Measurements from ENCODE around the gene DUSP9.
A peak's percentile ranks its signal among the peaks of the same experiment; 100 is the strongest.
"Not testable (repeated sequence)": the region's sequence is repeated elsewhere in the genome, so short reads cannot be mapped to it uniquely, and the experiment has no call there.

The DUSP9 gene

DNA sequence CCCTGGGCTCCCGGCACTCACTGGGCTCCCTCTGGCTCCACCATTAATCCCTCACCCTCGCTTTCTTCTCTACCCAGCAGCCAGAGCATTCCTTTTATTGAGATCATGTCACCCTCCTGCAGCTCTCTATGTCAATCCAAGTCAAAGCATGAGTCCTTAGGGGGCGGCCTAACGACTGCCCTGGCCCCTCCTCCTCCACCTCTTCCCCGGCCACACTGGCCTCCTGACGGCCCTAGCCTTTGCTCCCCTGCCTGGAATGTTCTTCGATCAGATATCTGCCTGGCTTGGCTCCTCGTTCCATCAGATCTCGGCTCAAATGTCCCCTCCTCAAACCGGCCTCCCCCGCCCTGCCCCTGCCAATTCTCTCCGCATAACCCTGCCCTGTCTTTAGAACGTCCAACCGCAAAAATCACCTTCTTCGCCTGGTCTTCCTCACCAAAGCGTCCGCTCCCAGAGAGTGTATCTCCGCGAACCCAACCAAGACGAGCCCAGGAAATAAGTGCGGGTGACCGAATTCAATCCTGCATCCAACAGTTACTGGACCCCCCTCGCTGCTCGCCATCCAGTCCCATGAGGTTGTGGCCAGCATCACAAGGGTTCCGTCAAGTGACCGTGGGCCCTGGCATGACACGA, 27.3 kb downstream of the DUSP9 start:
- DNase-seq = no peak

DNA sequence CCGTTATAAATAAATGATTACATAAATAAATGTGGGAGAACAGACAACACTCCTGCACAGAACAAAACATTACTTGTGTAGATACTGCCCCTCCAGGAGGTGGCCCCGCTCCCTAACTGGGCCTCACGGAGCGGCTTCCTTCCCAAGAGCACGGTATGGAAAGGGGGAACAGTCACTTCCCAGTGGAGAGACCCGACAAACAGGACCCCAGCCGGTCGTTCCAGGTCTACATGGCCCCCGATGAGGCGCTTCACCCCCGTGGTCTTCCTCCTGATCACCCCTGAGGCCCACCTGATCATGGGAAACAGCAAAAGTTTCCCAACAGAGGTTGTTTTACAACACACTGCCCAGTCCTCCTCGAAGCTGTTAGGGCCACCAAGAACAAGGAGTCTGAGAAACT, 34.2 kb downstream of the DUSP9 start:
- DNase-seq = no peak

DNA sequence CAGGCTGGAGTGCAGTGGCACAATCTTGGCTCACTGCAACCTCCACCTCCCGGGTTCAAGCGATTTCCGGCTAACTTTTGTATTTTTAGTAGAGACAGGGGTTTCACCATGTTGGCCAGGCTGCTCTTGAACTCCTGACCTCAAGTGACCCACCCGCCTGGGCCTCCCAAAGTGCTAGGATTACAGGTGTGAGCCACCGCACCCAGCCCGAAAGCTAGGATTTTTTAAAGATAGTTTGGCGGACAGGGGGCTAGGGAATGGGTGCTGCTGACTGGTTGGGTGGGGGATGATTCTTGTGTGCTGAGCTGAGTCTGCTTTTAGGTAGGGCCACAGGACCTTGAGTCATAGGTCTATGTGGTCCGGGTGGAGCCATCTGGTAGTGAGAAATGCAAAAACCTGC, 36.5 kb downstream of the DUSP9 start:
- not testable (repeated sequence) for DNase-seq

DNA sequence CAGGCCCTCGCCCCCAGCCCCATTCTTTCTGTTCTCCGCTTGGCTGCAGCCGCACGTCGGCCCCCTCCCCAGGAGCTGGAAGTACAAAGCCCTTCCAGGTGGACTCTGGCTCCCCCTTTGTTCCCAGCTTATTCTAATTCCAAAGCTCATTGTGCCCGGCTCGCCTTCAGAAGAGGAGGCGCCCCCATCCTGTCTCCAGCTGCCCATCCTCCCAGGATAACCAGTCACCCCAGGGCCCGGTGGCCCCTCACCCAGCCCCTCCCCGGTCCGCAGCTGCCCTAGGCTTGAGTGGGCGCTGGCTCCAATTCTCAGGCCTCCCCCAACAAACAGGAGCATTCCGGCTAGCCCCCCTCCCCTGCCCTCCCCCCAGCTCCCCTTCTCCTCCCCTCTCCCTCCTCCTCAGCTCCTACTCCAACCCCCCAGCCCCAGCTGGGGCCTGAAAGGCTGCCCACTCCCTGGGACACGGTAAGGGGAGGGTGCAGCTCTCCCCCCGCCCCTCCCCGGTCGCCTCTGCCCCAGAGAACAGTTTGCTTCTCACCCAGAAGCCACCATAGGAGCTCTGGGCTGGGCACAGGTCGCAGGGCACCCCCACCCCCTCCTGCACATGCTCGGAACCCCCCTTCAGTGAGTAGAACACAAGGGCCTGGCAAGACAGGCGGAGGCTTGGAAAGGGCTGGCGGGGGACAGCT, 37.6 kb downstream of the DUSP9 start:
- no peak for DNase-seq

DNA sequence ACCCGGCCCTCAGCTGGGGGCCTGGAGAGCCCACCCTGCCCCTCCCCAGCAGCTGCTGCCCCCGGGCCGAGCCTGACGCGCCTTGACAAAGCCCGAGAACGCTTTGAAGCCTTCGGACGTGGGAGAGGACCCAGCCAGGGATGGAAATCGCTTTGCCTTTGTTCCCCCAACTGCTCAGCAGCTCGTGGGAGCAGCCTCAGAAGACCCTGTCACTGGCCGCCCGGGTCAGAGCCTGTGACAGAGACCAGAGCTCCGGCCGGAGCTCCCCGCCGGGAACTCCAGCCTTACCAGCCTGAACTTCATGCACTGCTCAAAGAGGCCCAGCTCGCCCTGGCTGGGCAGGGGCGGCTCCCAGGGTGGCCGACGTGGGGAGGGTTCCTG, 38.1 kb downstream of the DUSP9 start:
- no peak for DNase-seq

DNA sequence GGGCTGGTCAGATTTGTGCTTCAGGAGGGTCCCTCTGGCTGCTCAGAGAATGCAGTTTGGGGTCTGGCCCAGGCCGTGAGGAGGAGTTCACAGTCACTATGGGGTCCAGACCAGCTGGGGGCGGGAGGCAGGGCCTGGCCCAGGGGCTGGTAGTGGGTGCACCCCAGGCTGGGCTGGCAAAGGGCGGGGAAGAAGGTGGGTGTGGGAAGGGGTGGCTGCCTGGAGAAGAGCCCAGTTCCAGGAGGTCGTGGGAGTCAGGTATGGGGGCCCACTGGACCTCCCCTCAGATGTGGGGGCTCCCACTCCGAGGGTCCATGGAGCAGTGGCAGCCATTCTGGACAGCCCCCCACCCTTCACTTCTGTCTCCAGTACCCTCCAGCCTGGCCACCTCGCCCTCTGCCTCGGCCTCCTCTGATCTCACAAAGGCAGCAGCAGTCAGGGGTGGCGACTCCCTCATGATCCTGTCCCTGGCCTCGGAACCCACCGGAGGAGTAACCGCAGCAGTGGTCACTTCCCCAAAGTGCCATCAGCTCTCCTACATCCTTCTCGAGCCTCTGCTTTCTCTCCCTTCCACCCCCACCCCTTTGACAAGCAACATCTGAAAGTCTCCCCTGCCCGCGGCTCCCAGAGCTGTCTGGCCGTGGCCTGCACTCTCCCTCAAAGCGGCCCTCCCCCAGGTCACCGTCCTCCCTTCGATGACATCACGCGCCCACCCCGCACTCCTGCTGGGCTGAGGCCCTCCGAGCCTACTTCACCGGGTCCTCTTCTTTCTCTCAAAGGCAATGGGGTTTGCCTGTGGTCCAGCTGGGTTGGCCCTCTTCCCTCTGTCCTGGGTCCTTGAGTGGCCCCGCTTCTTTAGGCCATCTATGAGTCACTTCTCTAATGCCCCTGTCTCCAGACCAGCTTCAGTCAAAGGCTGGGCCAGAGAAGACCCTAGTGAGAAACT, 39.0 kb downstream of the DUSP9 start:
- DNase-seq = no peak

DNA sequence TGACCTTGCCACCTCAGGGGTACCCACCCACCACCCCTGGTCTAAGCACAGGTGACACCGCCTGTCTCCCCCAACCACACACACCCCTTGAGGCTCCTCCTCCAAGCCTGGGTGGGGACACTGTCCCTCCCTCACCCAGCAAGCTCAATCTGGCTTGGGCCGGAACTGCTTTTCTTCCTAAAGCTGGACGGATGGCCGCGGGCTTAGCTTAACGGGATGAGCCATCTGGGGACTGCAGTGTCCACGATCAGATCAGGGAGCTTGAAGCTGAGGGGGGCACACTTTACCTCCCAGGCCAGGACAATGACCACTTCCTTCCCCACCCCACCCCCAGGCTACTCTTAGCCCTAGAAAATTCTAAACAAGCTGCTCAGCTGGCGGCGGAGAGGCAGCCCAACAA, 39.7 kb downstream of the DUSP9 start:
- DNase-seq = no peak

DNA sequence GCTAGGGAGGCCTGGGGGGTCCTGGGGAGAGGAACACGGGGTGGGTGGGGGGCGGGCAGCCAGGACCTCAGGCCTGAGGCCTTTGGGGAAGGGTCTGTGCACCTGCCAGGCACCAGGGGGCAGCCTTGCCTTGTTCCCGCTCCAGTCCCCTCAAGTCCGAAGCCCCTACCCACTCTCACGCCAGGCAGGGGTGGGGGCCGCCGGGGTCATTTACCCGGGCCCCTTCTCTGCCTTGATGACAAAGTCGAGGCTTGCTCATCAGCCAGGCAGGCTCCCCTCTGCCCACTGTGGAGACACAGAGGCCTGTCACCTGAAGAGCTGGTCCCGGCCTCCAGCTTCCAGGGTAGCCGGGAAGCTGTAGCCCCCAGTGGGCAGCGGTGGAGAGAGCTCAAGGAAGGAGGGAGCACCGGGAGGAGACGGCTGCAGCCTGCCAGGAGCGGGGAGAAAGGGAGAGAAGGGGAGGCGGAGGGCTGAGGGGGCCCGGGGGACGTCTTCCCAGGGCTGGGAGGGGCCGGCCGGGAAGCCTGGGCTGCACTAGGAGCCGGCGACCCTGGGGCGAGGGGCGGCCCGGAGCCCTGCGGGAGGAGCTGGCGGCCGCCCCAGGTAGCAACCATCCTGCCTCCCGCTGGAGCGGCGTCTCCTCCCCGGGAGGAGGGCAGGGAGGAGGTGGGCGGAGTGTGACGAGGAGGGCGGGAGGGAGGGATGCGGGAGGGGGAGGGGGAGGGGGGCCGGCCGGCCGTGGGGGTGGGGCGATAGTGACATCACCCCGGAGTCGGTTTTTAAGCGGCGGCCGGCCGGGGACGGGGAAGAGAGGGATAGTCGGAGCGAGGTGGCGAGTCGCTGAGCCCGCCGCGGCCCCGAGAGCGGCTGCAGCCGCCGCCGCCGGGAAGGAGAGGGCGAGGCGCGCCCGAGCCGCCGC, 40.4 kb downstream of the DUSP9 start, which contains the start of gene SLC6A8:
SLC6A8 (plus strand) TSS at position 806 of the 919 bp plus-strand sequence. CDS start 649 bp downstream, outside the sequence.
- DNase-seq = peak; percentile 45

DNA sequence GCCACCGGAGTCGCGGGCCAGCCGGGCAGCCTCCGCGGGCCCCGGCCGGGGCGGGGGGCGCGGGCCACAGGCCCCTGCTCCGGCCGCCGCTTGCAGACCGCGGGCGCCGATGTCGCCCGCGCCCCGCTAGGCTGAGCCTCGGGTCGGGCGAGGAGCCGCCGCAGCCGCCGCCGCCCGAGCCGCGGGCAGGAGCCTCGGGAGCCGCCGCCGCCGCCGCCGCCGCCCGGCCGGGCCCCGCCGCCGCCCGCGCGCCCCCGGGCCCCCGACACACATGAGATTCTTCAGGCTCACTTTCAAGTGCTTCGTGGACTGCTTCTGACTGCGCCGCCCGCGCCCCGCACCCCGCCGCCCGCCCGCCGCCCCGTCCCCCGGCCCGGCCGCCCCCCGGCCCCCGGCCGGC, 41.1 kb downstream of the DUSP9 start:
- DNase-seq = no peak

DNA sequence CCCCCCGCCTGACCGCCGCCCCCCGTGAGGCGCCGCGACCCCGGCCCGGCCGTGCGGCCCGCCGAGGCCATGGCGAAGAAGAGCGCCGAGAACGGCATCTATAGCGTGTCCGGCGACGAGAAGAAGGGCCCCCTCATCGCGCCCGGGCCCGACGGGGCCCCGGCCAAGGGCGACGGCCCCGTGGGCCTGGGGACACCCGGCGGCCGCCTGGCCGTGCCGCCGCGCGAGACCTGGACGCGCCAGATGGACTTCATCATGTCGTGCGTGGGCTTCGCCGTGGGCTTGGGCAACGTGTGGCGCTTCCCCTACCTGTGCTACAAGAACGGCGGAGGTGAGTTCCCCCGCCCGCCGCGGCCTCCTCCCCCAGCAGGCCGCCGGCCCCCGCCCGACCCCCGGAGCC, 41.5 kb downstream of the DUSP9 start:
- DNase-seq = no peak

DNA sequence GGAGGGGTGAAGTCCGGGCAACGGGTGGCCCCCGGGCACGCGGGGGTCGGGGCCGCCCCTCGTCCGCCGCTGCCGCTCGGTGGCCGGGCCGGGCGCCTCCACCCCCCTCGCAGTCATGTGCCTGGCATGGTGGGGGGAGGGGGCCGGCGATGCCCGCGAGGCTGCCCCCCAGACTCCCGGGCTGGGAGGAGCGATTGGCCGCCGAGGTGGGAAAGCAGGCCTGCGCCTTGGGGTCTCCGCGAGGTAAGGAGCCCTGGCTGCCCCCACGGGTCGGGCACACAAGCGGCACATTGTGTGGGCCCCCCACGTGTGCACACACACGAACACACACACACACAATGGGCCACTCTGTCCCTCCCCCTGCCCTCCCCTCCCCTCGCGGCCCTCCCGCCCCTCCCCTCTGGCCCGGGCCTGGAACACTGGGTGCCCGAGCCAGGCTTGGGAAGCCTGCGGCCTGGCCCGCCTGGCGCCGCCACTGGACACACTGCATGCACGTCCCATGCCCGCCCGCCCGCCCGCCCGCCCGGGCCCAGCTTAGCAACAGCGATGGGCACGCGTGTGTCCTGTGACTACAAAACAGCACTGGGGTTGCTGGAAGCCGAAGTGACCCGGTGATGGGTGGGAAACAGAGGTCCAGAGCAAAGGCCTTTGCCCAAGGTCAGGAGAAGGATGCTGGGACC, 42.0 kb downstream of the DUSP9 start:
- DNase-seq = no peak

DNA sequence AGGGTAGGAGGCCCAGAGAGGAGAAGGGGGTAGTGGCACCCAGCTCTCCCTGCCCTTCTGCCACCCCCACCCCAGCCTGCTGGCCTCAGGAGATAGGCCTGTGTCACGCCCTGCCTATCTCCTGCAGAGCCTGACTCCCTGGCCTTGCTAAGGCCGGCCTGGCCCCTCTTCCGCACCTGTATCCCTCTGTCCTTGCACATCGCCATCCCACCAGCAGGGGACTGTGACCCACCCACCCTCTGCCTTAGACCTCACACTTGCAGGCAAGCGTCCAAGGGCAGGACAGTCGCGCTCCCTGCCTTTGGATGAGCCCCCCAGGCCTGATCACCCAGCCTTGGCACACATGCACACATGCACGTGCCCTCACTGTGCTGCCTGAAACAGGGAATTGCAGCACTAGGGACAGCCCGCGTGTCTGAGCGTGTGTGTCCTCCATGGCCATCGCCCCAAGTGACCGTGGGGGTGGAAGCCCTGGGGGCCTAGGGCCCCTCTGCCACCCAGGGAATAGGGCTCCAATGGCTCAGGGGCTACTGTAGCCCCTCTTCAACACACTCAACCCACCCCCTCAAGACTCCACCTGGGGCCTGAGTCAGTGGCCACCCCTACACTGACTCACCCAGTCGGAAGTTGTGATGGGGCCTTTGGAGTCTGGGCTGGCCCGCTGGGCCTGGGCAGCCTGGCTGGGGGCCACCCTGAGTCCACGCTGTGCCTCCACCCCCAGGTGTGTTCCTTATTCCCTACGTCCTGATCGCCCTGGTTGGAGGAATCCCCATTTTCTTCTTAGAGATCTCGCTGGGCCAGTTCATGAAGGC, 42.9 kb downstream of the DUSP9 start:
- no peak for DNase-seq

DNA sequence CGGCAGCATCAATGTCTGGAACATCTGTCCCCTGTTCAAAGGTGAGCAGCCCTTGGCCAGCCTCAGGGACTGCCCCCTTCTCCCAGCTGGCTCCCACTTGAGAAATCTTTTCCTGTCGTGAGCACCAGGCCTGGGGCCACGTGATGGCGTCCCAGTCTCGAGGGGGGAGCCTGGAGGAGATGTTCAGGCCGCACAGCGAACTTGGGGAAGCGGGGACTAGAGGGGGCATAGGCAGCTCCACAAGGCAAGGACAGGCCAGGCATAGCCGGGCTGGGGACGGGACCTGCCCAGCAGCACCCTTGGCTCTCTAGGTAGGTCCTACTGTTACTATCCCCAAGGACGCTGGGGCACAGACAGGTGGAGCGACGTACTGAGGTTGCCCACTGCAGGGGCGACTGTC, 43.5 kb downstream of the DUSP9 start:
- no peak for DNase-seq

DNA sequence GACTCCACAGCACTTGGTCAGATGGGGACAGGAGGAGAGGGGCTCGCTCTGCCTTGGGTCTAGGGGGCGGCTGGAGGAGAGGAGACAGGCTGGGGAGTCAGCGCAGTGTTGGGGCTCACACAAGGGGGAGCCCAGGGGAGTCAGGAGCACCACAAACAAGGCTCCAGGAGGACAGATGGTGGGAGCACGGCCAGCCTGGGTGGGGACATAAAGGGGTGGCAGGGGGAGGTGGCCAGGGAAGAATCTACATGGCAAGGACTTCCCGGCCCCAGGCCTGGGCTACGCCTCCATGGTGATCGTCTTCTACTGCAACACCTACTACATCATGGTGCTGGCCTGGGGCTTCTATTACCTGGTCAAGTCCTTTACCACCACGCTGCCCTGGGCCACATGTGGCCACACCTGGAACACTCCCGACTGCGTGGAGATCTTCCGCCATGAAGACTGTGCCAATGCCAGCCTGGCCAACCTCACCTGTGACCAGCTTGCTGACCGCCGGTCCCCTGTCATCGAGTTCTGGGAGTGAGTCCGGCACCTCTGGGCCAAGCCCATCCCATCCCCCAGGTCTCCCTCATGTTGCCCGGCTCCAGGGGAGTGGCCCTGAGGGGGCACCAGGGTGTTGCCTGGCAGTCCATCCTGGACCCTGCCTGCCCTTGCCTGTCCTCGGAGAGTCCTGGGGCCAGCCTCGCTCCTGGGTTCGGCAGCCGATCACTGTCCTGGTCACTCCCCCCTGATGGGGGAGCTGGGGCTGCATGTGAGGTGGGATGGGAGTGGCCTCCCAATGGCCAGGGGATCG, 44.2 kb downstream of the DUSP9 start:
- not testable (repeated sequence) for DNase-seq

DNA sequence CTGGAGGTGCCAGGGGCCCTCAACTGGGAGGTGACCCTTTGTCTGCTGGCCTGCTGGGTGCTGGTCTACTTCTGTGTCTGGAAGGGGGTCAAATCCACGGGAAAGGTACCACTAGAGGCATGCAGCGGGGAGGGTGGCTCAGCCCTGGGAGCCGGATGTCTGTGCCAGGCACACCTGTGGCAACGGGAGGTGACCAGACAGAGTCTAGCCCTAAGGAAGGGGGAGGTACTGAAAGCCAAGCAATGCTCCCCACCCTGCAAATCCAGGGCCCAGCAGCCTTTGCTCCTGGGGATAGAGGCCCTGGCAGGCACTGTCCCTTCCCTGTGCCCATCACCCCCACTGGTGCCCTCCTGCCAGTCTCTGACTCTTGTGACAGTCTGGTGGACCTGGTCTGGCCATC, 45.0 kb downstream of the DUSP9 start:
- no peak for DNase-seq

DNA sequence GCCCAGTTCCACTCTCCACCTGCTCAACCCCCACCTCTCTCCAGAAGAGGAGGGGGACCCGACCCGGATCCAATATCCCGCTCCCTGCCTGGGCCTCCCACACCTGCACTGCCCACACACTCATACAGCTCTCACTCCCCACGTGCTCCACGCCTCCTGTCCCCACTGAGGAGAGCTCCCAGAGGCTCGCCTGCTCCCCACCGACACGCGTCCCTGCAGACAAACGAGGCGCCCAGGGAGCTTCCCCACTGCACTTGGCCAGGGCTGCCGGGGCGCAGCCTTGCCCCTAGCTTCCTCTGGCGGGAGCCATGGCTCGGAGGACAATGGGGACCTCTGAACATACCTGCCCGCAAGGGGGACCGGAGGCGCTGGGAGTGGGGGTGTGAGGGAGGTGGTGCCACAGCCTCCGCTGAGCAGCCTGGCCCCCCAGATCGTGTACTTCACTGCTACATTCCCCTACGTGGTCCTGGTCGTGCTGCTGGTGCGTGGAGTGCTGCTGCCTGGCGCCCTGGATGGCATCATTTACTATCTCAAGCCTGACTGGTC, 45.7 kb downstream of the DUSP9 start:
- no peak for DNase-seq

DNA sequence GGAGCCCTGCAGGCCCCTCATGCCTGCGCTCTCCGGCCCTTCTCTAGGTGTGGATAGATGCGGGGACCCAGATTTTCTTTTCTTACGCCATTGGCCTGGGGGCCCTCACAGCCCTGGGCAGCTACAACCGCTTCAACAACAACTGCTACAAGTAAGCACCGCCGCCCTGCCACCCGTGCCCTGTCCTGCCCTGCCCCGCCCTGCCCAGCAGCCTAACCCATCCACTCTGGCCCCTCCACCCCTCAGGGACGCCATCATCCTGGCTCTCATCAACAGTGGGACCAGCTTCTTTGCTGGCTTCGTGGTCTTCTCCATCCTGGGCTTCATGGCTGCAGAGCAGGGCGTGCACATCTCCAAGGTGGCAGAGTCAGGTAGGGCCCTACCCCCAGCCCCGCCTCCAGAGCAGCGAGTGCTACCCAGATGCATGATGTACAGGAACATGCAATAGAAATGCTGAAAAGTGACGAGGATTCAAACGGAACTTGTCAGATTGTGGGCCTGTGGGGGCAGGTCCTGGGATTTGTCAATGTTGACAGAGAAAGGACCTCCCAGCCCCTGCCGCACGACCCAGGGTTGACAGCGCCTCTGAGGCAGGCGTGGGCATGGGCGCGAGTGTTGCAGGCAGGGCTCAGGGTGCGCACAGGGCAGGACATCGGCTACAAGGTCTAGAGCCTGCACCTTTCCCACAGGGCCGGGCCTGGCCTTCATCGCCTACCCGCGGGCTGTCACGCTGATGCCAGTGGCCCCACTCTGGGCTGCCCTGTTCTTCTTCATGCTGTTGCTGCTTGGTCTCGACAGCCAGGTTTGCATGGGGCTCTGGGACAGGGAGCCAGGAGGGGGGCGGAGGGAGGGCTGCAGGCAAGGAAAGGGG, 46.4 kb downstream of the DUSP9 start:
- no peak for DNase-seq

DNA sequence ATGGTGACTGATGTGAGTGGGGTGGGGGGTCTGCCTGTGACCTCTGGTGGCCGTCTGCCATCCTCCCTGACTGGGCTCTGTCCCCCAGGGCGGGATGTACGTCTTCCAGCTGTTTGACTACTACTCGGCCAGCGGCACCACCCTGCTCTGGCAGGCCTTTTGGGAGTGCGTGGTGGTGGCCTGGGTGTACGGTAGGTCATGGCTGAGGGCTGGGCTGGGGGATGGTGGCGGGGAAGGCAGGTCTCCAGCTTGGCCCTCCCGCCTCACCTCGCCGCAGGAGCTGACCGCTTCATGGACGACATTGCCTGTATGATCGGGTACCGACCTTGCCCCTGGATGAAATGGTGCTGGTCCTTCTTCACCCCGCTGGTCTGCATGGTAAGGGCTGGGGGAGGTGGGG, 47.3 kb downstream of the DUSP9 start:
- DNase-seq = not testable (repeated sequence)
